HG03575 (cell line): ENCODE results near the gene TMEM191C.
A peak's percentile ranks its signal among the peaks of the same experiment; 100 is the strongest.
"Not testable (repeated sequence)": the region's sequence is repeated elsewhere in the genome, so short reads cannot be mapped to it uniquely, and the experiment has no call there.

Experiments used
- ATAC-seq: cut with Tn5 transposase; IDR thresholded peaks from one replicate; pipeline ENCODE4 v1.9.1; 2021; ENCODE audit not compliant: unreplicated experiment, insufficient number of reproducible peaks, low FRiP score; ENCODE audit errors: extremely low read depth

The TMEM191C gene

DNA sequence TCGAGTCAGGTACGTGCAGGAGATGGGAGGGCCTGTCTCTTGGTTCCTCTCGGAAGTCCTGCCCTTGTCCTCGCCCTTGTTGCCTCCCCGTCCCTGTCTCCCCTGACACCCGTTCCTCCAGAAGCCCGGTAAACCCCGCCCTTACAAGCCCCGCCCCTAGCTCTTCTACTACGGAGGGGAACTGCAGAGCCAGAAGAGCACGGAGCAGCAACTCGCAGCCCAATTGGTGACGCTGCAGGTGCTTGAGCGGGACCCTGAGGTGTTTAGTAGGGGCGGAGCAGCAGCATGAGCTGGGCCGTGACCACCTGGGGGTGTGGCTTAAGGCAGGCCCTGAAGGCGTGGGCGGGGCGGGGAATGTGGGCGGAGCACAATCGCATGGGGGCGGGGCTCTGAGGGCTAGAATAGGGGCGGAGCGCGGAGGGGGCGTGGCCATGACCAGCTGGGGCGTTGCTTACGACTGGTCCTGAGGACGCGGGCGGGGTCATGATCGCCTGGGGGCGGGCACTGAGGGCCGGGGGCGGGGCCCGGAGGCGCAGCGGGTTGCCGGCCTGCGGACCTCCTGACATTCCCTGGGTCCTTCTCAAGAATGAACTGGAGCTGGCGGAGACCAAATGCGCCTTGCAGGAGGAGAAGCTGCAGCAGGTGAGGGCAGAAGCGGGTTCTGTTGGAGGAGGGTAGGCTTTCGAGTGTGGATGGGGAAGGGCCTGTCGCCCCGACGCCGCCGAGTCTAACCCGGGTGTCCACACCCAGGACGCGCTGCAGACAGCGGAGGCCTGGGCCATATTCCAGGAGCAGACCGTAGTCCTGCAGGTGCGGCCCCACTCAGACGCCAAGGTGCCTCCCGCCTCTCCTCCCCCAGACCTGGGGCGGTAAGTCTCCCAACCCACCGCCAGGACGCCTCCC is 1.3 kb downstream of the TMEM191C start:
- ATAC-seq, result peak; percentile 66

DNA sequence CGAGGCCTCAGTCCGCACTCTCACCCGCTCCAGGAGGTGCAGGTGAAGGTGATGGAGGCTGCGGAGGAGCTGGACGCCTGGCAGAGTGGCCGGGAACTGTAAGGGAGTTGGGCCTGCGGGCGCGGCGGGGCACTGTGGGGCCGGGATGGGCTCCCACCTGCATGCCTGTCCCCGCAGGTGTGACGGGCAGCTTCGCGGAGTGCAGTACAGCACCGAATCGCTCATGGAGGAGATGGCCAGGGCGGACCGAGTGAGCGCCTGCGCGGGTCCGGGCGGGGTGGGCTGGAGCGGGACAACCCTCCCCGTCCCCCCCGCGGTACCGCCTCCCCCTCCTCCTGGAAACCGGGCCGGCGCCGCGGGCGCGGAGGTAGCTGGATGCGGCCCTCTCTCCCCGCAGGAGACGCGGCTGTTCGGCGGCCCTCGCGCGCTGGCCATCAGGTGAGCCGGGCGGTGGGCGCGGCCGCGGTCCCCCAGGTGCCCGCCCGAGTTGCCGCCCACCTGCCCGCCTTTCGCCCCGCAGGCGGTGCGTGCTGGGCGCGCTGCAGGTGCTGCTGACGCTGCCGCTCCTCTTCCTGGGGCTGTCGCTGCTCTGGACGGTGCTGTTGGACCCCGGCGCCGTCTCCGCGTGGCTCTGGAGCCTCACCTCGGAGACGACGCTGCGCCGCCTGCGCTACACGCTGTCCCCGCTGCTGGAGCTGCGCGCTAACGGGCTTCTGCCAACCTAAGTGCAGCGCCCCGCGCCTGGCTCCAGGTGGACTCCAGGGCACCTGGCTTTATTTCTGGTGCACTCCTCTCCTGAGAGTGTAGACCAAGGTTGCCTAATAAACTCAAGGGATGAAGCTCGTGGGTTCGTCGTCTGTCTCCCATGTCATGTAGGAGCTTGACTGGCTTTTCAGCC is 2.2 kb downstream of the TMEM191C start:
- not testable (repeated sequence) for ATAC-seq

DNA sequence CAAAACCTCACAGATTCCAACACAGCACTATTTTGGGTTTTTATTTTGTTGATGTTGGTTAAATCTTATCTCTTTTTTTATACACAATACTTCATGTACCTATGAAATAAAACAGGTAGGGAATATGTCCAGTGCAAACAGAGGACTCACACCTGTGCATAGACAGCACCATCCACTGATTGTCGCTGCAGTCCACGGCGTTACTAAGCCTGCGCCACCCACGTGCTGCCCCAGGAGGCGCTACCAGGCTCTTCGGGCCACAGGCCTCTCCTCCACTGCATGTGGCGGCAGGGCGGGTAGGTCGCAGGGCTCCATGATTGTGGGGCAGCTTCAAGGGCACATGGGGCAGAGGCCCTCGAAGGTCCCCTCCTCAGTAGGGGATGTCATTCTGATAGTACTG is 5.8 kb downstream of the TMEM191C start:
- not testable (repeated sequence) for ATAC-seq

DNA sequence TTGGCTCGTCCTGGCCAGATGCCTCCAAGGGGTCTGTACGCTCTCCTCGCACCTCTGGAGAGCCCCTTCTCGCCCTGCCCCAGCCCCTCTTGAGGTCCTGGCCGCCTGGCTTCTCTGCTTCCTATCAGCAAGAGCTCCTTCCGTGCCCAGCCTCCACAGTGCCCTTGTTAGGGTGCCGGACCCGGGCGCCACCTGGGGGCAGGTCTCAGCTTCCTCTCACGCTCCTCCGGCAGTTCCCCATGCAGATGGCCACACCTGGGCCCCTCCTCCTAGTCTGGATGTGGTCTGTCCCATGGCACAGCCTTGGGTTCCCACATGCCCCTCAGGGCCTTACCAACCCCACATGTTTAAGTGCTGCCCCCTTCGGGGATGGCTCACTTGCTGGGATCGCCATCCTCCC is 6.5 kb downstream of the TMEM191C start:
- not testable (repeated sequence) for ATAC-seq

DNA sequence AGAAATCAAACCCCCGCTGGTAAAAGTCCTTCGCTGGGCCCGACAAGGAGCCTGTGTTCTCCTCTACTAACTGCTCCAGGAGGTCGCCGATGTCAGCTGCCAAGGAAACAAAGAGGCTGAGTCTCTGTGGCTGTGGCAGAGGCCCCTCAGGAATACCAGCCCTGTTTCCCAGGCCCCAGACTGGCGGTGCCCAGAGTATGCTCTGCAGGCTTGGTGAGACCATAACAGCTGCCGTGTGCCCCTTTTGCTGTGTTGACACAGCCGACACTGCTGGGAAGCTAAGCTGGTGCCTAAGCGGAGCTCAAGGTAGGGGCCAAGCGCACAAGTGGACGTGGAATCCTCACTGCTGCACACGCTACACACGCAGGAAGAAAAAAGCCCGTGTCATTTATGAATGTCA is 16.9 kb downstream of the TMEM191C start:
- ATAC-seq, result not testable (repeated sequence)

DNA sequence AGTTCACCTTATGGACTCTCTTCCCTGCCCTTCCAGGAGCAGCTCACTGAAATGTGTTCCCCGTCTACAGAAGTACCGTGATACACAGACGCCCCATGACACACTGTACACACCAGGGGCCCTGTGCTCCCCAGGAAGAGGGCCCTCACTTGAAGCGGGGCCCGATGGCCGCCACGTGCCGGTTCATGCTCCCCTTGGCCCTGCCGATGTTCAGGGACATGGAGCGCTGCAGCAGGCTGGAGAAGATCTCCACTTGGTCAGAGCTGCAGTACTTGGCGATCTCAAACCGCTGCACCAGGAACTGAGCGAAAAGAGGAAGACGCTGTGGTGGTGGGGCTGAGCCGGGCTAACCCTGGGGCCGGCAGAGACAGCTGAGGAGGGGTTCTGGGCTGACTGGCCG is 20.5 kb downstream of the TMEM191C start:
- ATAC-seq, result not testable (repeated sequence)

DNA sequence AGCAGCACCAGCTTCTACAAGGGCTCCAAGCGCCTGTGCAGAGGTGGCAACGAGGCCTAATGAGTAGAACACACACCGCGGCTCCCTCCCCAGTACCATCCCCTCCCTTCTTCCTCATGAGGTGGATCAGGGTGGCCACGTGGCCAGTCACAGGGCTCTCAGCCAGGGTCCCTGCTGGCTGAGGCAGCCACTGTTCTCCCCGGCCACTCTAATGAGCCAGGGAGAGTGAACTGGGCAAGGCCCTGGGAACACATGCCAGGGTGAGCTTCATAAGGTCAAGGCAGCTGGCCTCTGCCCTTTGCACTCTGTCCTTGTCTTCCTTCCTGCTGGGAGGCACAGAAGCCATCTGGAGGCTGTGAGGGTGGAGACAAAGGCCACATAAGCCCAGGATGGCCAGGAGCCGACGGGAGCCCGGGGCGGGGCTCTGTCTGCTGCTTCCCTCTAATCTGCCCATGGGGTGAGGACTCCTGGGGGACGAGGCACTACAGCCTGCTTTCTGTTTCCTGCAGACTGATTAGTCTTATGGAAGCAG is 22.0 kb downstream of the TMEM191C start:
- ATAC-seq, result not testable (repeated sequence)

DNA sequence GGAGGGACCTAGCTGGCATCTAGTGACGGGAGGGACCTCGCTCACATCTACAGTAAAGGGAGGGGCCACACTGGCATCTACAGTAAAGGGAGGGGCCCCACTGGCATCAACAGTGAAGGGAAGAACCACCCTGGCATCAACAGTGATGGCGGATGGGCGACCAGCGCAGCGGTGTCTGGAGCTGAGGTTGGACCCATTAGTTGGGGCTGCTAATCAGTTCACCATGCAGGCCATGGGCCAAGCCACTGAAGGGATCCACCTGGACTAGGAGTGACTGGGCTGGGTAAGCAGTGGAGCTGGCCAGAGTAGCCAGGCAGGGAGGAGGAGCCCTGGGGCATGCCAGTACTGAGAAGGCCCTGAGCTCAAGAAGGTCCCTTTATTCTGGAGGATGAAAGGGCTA is 23.4 kb downstream of the TMEM191C start:
- ATAC-seq, result not testable (repeated sequence)

DNA sequence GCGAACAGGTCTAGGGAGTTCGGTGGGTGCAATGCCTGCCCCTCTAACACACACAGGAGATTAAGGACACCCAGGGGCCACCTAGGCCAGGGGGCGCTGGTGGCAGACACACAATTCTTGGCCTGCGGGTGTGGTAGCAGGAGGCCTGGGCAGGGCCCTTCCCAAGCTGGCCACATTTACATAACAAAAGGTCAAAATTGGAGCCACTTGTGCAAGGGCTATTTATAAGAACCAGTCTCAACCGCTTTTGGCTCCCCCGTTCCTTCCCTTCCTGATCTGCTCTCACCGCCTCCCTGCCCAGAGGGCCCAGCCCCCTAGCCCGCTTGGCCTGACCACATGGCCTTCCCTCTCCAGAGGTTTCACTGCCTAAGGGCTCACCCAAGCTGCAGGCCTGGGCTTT is 25.1 kb downstream of the TMEM191C start:
- not testable (repeated sequence) for ATAC-seq

DNA sequence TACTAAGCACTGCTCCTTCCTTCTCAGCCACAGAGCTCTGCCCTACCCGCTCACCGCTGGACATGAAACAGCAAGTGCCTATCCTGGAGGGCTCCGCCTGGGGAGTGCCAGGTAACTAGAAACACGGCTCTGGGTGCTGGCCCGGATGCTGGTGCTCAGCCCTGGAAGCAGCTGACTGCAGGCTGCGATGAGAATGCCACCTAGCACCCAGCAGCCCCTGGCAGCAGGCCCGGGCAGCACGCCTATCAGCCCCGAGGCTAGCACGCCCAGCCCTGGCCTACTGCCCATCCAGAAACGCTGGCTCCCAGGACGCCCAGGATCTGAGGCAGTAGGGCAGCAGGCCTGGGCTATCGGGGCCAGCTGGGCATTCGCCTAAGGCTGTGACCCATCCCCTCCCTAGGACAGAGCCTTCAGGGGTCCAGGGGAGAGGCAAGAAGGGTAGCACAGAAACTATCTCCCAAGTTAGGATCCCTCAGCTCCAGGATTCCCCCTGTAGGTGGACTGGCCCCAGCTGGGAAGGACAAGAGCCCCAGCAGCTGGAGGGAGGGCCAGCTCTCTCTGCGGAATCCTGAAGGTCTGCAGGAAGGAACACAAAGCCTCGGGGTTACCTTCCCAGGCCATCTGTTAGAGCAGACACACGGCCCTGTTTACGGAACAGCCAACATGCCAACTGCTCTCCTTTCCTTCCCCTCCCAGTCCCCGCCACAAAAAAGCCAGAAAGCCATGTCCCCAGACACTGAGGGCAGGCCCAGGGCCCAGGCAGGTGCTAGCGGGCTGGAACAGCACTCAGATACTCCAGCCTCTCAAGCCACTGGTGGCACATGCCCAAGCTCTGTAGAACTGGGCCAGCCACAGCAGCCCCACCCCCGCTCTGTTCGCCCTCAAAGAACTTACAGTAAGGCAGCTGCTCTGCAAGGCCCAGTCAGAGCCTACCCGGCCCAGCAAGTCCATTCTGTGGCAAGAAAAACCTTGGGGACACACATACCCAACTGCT is 26.9 kb downstream of the TMEM191C start:
- not testable (repeated sequence) for ATAC-seq

DNA sequence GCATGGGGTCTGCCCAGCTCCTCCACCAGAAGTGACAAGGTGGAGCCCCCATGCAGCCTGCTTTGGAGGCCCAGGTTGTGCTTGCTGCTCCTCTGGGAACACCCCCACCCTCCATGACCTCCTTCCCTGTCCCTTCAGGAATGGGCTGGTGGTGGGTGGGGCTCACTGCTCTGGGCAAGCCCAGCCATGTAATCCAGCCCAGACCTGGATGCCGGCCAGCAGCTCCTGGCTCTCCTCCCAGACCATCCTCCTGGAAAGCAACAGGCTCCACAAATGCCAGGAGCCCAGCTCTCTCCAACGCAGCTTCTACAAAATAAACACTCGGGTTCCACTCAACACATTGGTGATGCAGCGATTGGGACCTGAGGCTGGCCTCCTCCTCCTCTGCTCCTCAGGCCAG is 30.8 kb downstream of the TMEM191C start:
- not testable (repeated sequence) for ATAC-seq

DNA sequence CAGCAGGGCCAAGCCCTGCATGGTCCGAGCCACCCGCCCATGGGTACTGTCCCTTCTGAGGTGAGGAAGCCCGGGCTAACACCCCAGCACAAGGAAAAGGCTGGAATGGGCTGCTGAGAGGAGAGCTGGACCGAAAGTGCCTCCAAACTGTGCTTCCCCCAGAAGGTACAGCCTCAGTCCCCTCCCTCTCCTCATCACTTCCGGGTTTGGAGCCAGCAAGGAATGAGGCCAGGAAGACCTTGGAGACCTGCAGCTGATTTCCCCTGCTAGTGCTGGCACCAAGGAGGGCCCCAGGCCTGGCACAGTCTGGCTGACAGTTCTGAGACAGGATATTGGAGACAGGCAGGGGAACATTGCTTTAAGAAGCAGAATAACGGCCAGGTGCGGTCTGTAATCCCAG is 31.3 kb downstream of the TMEM191C start:
- not testable (repeated sequence) for ATAC-seq

DNA sequence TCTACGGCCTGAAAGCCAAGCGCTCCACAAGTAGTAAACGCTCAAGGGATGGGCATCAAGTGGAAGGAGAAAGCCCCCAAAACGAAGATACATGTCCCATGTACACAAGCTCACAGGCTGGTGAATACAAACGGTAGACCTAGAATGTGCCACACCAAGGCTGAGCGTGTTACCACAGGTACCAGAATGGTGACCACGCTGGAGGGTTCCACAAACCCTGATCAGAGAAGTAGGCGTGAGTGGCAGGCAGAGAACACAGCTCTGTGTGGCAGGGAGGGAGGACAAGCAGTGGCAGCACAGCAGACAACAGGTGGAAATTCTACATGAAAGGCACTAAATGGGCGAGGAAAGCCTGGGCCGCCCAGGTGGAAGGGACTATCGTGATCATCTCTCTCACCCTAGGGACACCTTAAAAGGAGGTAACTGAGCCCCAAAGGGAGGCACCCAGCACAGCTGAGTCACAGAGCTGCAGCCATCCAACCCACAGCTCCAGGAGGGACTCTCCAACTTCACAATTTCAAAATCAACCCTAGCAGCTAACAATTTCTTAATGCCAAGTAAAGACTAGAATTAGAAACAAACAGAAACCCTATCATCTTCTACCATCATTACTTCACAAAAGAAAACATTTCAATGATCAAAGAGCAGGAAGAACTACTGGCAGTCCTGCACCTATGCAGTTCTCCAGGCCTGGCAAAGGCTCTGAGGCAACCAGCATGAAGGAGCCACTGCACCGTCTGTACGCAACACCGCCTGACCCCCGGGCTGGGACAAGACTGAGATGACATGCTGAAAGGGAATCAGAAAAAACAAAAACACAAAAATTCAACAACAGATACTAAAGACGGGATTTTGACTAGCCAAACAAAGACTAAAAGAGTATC is 32.7 kb downstream of the TMEM191C start:
- not testable (repeated sequence) for ATAC-seq

DNA sequence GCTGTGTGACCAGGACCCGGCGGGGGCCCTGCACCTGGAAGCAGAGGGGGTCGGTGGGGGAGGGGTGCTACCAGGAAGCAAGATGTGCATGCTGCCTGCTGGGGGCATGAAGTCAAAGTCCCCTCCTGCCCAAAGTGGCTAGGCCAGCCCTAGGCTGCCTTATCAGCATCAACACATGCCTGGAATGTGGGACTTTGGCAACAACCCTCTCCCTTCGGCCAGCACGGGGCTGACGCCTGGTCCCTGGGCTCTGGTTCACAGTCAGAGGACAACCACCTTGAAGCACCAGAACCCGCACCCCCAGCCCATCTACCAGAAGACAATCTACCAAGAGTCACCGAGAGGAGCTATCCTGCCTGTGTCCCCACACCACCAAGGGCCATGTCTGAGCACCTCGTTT is 43.2 kb downstream of the TMEM191C start:
- ATAC-seq, result not testable (repeated sequence)

DNA sequence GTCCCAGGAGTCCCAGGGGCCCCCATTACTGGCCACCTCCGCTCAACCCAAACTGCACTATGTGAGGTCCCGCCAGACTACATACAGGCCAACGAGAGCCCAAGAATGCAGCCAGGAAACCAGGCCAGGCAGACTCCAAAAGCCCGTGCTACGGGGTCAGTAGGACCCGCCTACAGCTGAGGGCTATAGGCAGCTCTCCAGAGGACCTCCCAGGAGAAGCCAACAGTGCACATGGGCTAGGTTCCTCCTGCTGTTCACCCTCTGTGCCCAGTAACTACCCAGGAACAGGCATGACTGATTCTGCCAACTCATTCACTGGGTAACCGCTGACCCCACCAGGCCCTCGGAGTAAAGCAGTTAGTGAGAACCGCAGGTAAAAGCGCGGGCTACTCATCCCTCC is 44.8 kb downstream of the TMEM191C start:
- not testable (repeated sequence) for ATAC-seq

DNA sequence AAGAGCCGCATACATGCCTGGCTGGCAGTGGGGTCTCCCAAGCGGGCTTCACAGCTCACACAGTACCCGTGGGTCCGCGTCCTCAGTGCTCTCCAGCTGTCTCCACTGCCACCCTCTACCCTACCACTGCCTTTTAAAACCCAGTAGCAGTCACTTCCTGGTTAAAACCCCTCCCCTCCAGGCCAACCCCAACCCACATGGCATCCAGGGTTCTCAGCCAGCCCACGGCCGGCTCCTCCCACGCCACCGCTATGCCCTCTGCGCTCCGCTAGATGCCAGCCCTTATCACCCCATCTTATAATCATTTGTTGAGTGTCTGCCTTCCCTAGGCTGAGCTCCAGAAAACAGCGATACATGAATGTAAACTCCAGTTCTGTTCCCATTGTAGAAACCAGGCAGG is 46.9 kb downstream of the TMEM191C start:
- not testable (repeated sequence) for ATAC-seq

DNA sequence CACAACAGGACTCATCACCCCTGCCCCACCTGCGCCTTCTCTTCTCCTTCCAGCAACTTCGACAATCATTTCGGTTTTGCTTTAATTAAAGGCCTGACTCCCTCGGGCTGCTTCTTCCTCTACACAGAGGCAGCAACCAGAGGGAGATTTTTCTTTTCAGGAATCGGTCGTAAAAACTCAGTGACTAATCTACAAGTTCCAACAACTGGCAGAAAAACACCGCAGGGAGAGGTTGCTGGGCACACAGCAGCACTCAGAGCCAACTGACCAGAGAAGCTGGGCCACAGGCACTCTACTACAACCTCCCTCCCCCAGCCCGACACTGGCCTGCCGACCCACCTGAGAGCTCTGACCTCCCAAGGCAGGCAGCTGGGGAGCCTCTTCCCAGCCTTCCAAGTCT is 48.0 kb downstream of the TMEM191C start:
- not testable (repeated sequence) for ATAC-seq
